Activated naive CD4-positive, alpha-beta T cell (primary cell): ENCODE results near the gene TACR2.

ENCODE experiments used
- DNase-seq, 4 experiments: peaks; one replicate each; lab custom pipeline; 2025; lab: John Stamatoyannopoulos, UW

The TACR2 gene

GRCh38 chr10:69416695-69417094 lies at the start of gene TACR2:
TACR2 (minus strand) TSS chr10:69416918; CDS start chr10:69416323, 595 bp downstream.
- DNase-seq = no peak

- DNase-seq = no peak
Observed at GRCh38 chr10:69466158-69466490, 49.4 kb upstream of the TACR2 start.

GRCh38 chr10:69465457-69466157 lies 48.9 kb upstream of the TACR2 start:
- DNase-seq = no peak

GRCh38 chr10:69464801-69465401 lies 48.2 kb upstream of the TACR2 start:
- no peak for DNase-seq

- DNase-seq = no peak
Observed at GRCh38 chr10:69464401-69464800, 47.7 kb upstream of the TACR2 start.

GRCh38 chr10:69463886-69464285 lies 47.2 kb upstream of the TACR2 start:
- DNase-seq = no peak

GRCh38 chr10:69461243-69462025 lies 44.7 kb upstream of the TACR2 start:
- DNase-seq = no peak

- no peak for DNase-seq
Observed at GRCh38 chr10:69460576-69461242, 44.0 kb upstream of the TACR2 start.

- DNase-seq = no peak
Observed at GRCh38 chr10:69459893-69460575, 43.3 kb upstream of the TACR2 start.

GRCh38 chr10:69459101-69459790 lies 42.5 kb upstream of the TACR2 start:
- DNase-seq = no peak

- DNase-seq = no peak
Observed at GRCh38 chr10:69458430-69459100, 41.8 kb upstream of the TACR2 start.

GRCh38 chr10:69457771-69458237 lies 41.1 kb upstream of the TACR2 start:
- DNase-seq = no peak

- DNase-seq = no peak
Observed at GRCh38 chr10:69456880-69457693, 40.4 kb upstream of the TACR2 start.

GRCh38 chr10:69455006-69455763 lies 38.5 kb upstream of the TACR2 start:
- DNase-seq = no peak

GRCh38 chr10:69453795-69454194 lies 37.1 kb upstream of the TACR2 start:
- DNase-seq = no peak

- DNase-seq = no peak
Observed at GRCh38 chr10:69452676-69453415, 36.1 kb upstream of the TACR2 start.

- DNase-seq = no peak
Observed at GRCh38 chr10:69451784-69452251, 35.1 kb upstream of the TACR2 start.

GRCh38 chr10:69451209-69451783 lies 34.6 kb upstream of the TACR2 start, which contains the start of gene TSPAN15:
TSPAN15 (plus strand) TSS chr10:69451465; CDS start chr10:69451595, 130 bp downstream.
- peak; percentile 30 to 70 (median 57) for DNase-seq
